ENCODE measurements around the gene WWOX.

GRCh38 chr16:78396046-78396445 lies 296.6 kb downstream of the WWOX start:
- TF ChIP-seq CTCF (IDR thresholded peaks at IDR 0.05; ENCODE audit: borderline replicate concordance, extremely low read depth, low read length, poor library complexity, severe bottlenecking) = peak; percentile 32
- no peak for TF ChIP-seq EZH2 (IDR thresholded peaks at IDR 0.05; ENCODE audit: borderline replicate concordance, low read depth, low read length, severe bottlenecking)
